COLO829 (cell line): ENCODE data around the gene CSRNP3.
"Not testable (repeated sequence)": the region's sequence is repeated elsewhere in the genome, so short reads cannot be mapped to it uniquely, and the experiment has no call there.

Experiments
- DNase-seq: peaks from one replicate; pipeline ENCODE4 v3.0.0; 2012; ENCODE audit warnings: low spot score

The CSRNP3 gene

DNA sequence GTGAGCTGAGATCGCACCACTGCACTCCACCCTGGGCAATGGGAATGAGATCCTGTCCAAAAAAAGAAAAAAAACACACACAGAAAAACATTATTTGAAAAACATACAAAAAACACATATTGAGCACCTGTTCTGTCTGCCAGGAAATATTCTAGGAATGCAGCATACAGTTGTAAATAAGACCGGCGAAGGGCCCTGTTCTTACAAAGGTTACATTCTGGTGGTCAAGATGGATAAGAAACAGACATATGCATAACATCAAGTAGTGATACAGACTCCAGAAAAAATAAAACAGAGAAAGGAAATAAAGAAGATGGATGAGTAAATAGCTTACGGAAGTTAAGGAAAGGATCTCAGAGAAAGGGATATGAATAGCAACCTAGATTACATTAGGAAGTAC is 164.8 kb downstream of the CSRNP3 start:
- no peak for DNase-seq

DNA sequence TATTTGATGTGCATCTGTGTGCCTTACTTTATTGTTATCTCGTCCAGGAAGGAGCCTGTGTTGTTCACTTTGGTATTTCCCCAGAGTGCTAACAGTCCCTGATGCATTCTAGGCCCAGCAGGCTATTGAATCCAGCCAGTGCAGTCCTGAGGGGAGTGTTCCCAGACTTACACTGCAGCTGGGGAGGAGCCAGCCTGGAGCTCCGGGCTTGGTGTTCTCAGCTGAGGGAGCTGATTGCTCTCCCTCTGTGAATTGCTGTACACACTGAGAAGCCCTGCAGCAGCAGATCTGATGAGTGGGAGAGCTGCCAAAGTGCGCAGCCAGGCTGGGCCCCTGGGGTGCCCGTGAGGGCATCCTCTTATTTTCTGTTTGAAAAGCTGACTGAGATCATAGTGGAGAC is 165.4 kb downstream of the CSRNP3 start:
- DNase-seq: no peak

GRCh38 chr2:165635532-165635931 is 166.0 kb downstream of the CSRNP3 start:
- DNase-seq: no peak

GRCh38 chr2:165636959-165637358 is 167.5 kb downstream of the CSRNP3 start:
- no peak for DNase-seq

DNA sequence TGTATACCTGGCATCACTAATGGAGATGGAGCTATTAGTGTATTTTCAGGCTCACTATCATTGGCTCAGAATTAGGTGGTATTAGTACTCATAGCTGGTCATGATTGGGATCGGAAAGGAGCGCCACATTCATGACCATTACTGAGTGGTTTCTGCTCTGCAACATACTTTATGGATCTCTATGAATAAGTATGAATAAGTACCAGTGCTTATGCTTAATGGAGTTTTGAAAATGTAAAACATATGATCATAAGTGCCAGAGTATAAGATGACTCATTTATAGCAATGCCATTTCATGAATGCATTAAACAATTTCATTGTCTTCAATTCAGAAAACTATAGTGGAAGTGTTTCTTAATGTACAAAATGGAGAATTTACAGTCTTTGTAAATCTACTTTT is 167.9 kb downstream of the CSRNP3 start:
- DNase-seq: no peak

DNA sequence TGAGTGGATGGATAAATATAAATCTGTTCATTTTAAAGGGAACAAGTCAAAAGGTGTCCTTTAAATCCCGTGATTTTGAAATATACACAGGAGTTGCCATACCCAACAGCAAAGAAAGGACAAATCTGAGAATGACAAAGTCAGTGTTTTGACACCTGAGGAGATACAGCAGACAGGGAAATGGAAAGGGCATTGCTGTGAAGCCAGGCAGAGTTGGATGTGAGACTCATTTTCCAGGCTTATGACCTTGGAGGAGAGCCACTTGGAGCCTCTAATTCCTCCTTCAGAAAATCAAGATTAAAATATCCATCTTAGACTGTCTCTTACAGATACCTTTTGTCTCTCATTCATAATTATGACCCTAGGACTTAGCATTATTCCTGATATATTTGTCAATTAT is 170.0 kb downstream of the CSRNP3 start:
- no peak for DNase-seq

- DNase-seq: no peak
These were observed 170.9 kb downstream of the CSRNP3 start for GRCh38 chr2:165640247-165640929.

GRCh38 chr2:165645930-165646831 is 176.7 kb downstream of the CSRNP3 start:
- DNase-seq: no peak

DNA sequence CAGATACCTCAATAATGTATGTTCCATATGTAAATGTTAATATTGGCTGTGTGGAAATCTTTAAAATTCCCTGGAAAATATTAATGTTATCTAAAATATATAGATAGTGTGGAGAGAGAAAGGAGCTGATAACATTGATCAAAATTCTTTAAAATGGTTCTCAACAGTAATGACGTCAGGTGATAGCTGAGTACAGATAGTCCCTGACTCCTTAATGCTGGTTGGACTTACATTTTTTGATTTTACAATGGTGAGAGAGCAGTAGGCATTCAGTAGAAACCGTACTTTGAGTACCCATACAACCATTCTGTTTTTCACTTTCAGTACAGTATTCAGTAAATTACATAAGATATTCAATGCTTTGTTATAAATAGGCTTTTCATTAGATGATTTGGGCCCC is 177.9 kb downstream of the CSRNP3 start:
- no peak for DNase-seq

GRCh38 chr2:165648801-165649200 is 179.3 kb downstream of the CSRNP3 start:
- DNase-seq: no peak

DNA sequence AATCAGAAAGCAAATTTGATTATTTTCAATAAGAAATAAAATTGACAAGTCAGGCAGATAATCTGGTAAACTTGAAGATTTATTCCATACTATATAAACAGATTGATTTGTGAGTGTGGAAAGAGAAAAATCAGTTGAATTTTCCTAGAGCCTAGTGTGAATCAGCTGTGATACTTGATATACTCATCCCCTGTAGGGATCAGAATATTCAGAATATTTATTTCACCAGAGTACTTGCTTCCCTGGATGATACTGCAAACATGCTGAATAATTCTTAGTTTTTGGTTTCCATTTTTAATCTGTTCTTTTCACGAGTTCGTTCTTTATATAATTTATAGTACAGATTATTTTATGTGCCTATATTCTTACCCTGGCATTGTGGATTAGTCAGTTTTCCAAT is 181.7 kb downstream of the CSRNP3 start:
- DNase-seq: no peak

DNA sequence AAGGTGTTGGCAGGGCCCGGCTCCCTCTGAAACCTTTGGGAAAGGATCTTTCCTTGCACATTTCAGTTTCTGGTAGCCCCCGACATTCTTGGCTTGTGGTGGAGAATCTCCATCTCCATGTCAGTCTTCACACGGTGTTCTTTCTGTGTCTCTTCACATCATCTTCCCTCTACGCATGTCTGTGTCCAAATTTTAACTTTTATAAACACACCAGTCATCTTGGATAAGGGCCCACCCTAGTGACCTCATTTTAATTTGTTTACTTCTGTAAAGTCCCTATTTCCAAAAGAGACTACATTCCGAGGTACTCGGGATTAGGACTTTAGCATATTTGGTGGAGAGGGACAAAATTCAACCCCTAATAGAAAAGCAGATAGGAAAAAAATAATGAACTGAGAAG is 186.2 kb downstream of the CSRNP3 start:
- no peak for DNase-seq

DNA sequence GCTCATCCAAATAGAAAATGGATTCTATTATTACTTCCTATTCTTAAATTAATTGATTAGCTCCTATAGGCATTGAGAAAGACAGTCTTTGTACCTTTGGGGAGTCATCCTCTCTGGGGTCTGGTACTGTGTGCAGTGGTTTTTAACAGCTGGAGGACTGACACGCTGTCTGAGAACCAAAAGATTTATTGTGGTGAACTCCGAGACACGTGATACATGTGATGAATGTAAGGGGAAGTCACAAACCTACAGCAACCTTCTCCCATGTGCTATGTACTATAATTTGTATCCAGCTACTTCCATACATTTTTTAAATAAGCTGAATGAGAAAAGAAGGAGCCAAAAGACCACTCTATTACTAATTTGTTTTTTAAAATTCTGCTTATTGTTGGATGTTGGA is 190.9 kb downstream of the CSRNP3 start:
- DNase-seq: no peak

GRCh38 chr2:165662720-165663119 is 193.2 kb downstream of the CSRNP3 start:
- no peak for DNase-seq

DNA sequence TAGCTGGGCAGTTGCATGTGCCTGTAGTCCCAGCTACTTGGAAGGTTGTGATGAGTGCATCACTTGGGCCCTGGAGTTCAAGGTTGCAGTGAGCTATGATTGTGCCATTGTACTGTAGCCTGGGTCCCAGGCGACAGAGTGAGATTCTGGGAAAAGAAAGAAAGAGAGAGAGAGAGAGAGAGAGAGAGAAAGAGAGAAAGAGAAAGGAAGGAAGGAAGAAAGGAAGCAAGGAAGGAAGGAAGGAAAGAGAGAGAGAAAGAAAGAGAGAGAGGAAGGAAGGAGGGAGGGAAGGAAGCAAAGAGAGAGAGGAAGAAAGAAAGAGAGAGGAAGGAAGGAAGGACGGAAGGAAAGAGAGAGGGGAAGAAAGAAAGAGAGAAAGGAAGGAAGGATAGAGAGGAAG is 196.1 kb downstream of the CSRNP3 start:
- no peak for DNase-seq

- not testable (repeated sequence) for DNase-seq
These were observed 196.6 kb downstream of the CSRNP3 start for GRCh38 chr2:165666073-165666472.

DNA sequence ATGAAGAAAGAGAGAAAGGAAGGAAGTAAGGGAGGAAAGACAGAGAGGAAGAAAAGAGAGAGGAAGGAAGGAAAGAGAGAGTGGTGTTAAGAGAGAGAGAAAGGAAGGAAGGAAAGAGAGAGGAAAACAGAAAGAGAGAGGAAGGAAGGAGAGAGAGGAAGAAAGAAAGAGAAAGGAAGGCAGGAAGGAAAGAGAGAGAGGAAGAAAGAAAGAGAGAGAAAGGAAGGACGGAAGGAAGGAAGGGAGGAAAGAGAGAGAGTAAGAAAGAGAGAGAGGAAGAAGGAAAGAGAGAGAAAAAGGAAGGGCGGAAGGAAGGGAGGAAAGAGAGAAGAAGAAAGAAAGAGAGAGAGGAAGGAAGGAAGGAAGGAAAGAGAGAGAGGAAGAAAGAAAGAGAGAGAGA is 197.1 kb downstream of the CSRNP3 start:
- no peak for DNase-seq

DNA sequence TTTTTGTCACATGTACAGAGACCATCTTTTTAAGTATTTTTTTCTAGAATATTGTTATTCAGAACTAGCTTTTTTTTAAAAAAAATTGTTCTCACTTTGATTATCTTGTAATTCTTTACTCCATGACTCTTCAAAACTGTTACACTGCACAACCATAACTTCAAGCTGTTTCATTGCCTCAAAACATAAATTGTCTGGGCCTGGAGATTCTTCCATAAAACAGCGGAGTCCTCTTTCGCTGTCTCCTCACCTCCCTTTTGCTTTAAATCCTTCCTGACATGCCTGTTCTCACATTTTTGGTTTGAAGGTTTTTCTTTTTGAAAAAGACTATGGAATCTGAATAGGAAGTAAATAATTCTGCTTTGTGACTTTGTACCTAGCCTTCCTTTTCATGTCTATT is 197.9 kb downstream of the CSRNP3 start:
- DNase-seq: no peak

- no peak for DNase-seq
These were observed 205.3 kb downstream of the CSRNP3 start for GRCh38 chr2:165674780-165675179.

DNA sequence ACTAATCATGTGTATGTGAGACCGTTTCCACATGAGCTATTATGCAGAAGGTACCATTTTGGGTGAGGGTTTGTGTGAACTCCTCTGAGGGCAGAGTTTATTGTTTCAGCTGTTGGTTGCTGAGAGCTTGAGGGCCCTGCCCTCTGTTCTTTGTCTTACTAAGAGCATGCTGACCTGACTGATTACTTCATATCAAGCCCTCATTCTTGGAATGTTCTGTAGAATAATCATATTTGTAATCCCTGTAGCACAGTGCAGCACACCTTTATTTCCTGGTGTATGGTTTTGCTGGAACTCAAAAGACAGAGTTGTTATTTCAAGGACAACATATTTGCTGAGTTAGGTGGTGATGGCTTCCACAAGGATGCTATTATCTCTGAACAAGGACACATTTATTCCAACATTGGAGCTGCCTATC is 206.1 kb downstream of the CSRNP3 start:
- peak; percentile 58 for DNase-seq

GRCh38 chr2:165678882-165679281 is 209.4 kb downstream of the CSRNP3 start:
- no peak for DNase-seq

- DNase-seq: no peak
These were observed 210.1 kb downstream of the CSRNP3 start for GRCh38 chr2:165679621-165680020.

DNA sequence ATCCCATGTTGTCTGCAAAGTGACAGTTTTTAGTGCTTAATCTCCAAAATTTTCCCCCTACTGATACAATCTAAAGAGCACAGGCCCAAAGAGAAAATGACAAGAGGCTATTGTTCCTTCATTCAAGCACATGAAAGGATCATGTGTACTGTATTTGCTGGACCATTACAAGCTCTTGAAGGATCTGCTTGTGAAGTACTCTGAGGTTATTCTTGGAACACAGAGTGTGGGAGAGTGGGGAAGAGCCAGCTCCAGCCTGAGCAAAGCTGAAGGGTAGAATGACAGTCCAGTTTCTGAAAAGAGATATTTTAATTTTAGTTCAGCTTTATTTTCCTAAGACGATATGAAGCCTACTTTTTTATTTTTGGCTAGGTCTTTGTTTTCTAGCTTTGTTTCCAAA is 212.3 kb downstream of the CSRNP3 start:
- peak; percentile 84 for DNase-seq

DNA sequence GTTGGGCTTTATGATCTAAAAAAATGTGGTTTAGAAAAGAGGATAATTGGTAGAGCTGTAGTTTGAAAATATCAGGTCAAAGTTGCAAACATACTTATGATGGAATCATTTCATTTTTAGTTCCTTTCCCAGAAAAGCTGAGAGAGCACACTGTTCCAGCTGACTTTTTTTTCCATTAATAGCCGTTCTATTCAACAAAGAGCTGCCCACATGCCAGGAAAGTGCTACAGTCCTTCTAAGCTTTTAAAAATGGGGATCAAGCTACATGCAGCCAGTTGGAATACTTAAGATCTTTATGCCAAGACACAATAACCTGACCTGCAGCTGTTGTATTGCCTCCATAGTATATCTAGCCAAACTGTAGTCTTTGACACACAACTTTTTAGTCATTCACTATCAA is 213.0 kb downstream of the CSRNP3 start:
- DNase-seq: no peak
